HepG2 (cell line): ENCODE measurements around the gene SNX18. TPM values are rescaled to one million over a fixed set of nuclear protein-coding genes. Genes with fewer than 3 reads are reported as not detected.

ENCODE experiments used
- NR2F6 ChIP-seq, 2 experiments: IDR thresholded peaks; 2 replicates each; pipeline ENCODE4 v1.6.1; 2016; ENCODE audit warnings: antibody characterized with exemption in 1 of 2, mild to moderate bottlenecking in 1 of 2
- POLR2G ChIP-seq: fragments of 200-400 bp; formaldehyde crosslinking; IDR thresholded peaks from 2 replicates; pipeline ENCODE4 v1.6.1; 2018; ENCODE audit warnings: mild to moderate bottlenecking, low read depth, low read length, moderate library complexity
- SMARCC2 ChIP-seq: fragments of 450-650 bp; IDR thresholded peaks from 2 replicates; pipeline ENCODE4 v1.6.1; 2017; ENCODE audit warnings: antibody characterized with exemption, mild to moderate bottlenecking
- ZNF205 ChIP-seq: IDR thresholded peaks from 2 replicates; pipeline ENCODE4 v1.6.1; 2018; ENCODE audit warnings: missing biosample characterization, missing genetic modification reagents
- ZNF83 ChIP-seq: sonication (generic); formaldehyde crosslinking; IDR thresholded peaks from 2 replicates; pipeline ENCODE4 v1.4.0; 2020; ENCODE audit warnings: missing genetic modification reagents, mild to moderate bottlenecking, borderline replicate concordance
- polyA plus RNA-seq, 8 experiments: library from polyadenylated mRNA; depleted of rRNA in 3 of 8; stranded (reverse) in 7 of 8; unstranded in 1 of 8; fragments of >200 nt; fragmentation: Illumina TruSeq in 4 of 8; extraction: Trizol in 4 of 8; gene quantifications; 2 replicates each; pipeline versions ENCODE4 v1.2.1 to v1.2.3, GENCODE V29; 2011 to 2016; ENCODE audit warnings: low read depth in 4 of 8, missing spikeins in 1 of 8, mixed read lengths in 1 of 8; ENCODE audit not compliant: insufficient read depth in 1 of 8
- total RNA-seq, 5 experiments: library from RNA; depleted of rRNA; stranded (reverse); fragments of >200 nt; fragmentation: Illumina TruSeq; extraction: Trizol; gene quantifications; 2 replicates each; pipeline ENCODE4 v1.2.3, GENCODE V29; 2016; ENCODE audit warnings: low read depth in 1 of 5
- TF ChIP-seq, protein P1 (sequence below), 2 experiments: IDR thresholded peaks; 2 replicates each; pipeline ENCODE4 v1.6.1; 2011 to 2012; ENCODE audit warnings: low read length in 2 of 2, borderline replicate concordance in 1 of 2, low read depth in 1 of 2, mild to moderate bottlenecking in 1 of 2, moderate library complexity in 1 of 2
- TF ChIP-seq, protein P2 (sequence below): sonication (generic); formaldehyde crosslinking; conservative IDR thresholded peaks from 2 replicates; pipeline ENCODE4 v1.8.0; 2022; ENCODE audit warnings: low read depth, missing genetic modification reagents

SNX18 gene
- total and polyA plus RNA-seq, 2 of the 13 experiments (the other 11 are each of a cell fraction or from before 2014, with no cell fraction given), result 2.3 to 6.2 TPM

DNA sequence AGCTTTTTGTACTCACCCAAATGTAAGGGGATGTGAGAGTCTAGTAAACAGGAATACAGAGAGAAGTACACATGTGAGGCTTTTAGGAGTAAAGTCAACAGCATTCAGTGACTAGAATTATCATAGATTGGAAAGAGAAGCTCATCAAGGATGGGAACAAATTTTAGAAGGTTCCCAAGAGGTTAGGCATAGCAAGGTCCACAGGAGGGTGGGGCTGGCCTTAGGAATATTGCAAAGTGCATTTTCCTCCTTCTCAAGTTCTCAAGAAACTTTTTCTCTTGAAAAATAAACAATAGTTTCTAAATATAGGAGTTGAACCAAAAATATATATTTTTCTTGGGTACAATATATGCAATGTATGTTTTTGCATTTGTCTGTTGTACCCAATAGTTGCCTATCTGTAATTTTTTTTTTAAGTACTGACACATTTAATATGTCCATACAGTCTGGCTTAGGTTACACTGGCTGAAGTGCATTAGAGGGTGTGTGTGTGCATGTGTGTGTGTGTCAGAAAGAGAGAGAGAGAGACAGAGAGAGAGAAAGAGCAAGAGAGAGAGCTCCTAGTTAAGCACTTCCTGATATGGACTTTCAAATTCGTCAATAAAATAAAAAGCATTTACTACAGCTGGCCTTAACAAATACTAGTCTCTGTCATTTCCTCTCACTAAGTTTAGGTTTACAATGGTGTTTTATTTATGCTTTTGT is 62.2 kb downstream of the SNX18 start (continued):
- TF ChIP-seq SMARCC2, result no peak
- TF ChIP-seq, protein P1, sequence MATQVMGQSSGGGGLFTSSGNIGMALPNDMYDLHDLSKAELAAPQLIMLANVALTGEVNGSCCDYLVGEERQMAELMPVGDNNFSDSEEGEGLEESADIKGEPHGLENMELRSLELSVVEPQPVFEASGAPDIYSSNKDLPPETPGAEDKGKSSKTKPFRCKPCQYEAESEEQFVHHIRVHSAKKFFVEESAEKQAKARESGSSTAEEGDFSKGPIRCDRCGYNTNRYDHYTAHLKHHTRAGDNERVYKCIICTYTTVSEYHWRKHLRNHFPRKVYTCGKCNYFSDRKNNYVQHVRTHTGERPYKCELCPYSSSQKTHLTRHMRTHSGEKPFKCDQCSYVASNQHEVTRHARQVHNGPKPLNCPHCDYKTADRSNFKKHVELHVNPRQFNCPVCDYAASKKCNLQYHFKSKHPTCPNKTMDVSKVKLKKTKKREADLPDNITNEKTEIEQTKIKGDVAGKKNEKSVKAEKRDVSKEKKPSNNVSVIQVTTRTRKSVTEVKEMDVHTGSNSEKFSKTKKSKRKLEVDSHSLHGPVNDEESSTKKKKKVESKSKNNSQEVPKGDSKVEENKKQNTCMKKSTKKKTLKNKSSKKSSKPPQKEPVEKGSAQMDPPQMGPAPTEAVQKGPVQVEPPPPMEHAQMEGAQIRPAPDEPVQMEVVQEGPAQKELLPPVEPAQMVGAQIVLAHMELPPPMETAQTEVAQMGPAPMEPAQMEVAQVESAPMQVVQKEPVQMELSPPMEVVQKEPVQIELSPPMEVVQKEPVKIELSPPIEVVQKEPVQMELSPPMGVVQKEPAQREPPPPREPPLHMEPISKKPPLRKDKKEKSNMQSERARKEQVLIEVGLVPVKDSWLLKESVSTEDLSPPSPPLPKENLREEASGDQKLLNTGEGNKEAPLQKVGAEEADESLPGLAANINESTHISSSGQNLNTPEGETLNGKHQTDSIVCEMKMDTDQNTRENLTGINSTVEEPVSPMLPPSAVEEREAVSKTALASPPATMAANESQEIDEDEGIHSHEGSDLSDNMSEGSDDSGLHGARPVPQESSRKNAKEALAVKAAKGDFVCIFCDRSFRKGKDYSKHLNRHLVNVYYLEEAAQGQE (IDR thresholded peaks at IDR 0.05; ENCODE audit: borderline replicate concordance in 1 of 2, low read depth in 1 of 2, low read length in 2 of 2), result no peak
- no peak for TF ChIP-seq NR2F6 (IDR thresholded peaks at IDR 0.05)
- TF ChIP-seq NR2F6 (CRISPR knock-in tag; IDR thresholded peaks at IDR 0.05), result no peak
- no peak for TF ChIP-seq POLR2G
- TF ChIP-seq ZNF205 (CRISPR knock-in tag), result no peak
- TF ChIP-seq ZNF83, result no peak
- TF ChIP-seq, protein P2, sequence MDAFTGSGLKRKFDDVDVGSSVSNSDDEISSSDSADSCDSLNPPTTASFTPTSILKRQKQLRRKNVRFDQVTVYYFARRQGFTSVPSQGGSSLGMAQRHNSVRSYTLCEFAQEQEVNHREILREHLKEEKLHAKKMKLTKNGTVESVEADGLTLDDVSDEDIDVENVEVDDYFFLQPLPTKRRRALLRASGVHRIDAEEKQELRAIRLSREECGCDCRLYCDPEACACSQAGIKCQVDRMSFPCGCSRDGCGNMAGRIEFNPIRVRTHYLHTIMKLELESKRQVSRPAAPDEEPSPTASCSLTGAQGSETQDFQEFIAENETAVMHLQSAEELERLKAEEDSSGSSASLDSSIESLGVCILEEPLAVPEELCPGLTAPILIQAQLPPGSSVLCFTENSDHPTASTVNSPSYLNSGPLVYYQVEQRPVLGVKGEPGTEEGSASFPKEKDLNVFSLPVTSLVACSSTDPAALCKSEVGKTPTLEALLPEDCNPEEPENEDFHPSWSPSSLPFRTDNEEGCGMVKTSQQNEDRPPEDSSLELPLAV (CRISPR knock-in tag), result no peak
